ENCODE data around the gene MOAP1. TPM values are rescaled to one million over a fixed set of nuclear protein-coding genes. Genes with fewer than 3 reads are reported as not detected.

MOAP1 gene
- total RNA-seq, 1 donor from 2014 or later = 19.7 TPM

GRCh38 chr14:93220509-93220908, 35.8 kb upstream of the MOAP1 start:
- TF ChIP-seq CTCF (conservative IDR thresholded peaks at IDR 0.05; ENCODE audit: low read depth, low read length) = no peak
- no peak for DNase-seq (ENCODE audit: low read depth)
- no peak overlapping the region for H3K4me3 ChIP-seq (ENCODE audit: low read depth, low read length)

GRCh38 chr14:93219103-93219726, 34.5 kb upstream of the MOAP1 start:
- DNase-seq (ENCODE audit: low read depth) = peak; percentile 22
- H3K4me3 ChIP-seq (ENCODE audit: low read depth, low read length) = no peak overlapping the region
- peak; percentile 85 for TF ChIP-seq CTCF (conservative IDR thresholded peaks at IDR 0.05; ENCODE audit: low read depth, low read length)

- no peak overlapping the region for H3K4me3 ChIP-seq (ENCODE audit: low read depth, low read length)
- no peak for TF ChIP-seq CTCF (conservative IDR thresholded peaks at IDR 0.05; ENCODE audit: low read depth, low read length)
These were observed 29.9 kb upstream of the MOAP1 start for GRCh38 chr14:93214598-93214997.

GRCh38 chr14:93212432-93212831, 27.7 kb upstream of the MOAP1 start:
- no peak overlapping the region for H3K4me3 ChIP-seq (ENCODE audit: low read depth, low read length)
- no peak for DNase-seq (ENCODE audit: low read depth)
- TF ChIP-seq CTCF (conservative IDR thresholded peaks at IDR 0.05; ENCODE audit: low read depth, low read length) = no peak

More at GRCh38 chr14:93214598-93214997, 29.9 kb upstream of the MOAP1 start:
- DNase-seq (ENCODE audit: low read depth) = no peak

- peak overlapping the region; percentile 94 for H3K4me3 ChIP-seq (ENCODE audit: low read depth, low read length)
- no peak for DNase-seq (ENCODE audit: low read depth)
- peak; percentile 48 for TF ChIP-seq CTCF (conservative IDR thresholded peaks at IDR 0.05; ENCODE audit: low read depth, low read length)
These were observed 23.0 kb upstream of the MOAP1 start for GRCh38 chr14:93207468-93208308.

GRCh38 chr14:93206793-93207467, 22.2 kb upstream of the MOAP1 start, which contains the start of the genes GON7 and UBR7:
Gene GON7, minus strand, starts transcription at chr14:93207065. Its CDS starts 28 bp downstream, at chr14:93207037.
Gene UBR7, plus strand, starts transcription at chr14:93207256. Its CDS starts 36 bp downstream, at chr14:93207292.
- peak; percentile 74 for DNase-seq (ENCODE audit: low read depth)
- peak; percentile 41 for TF ChIP-seq CTCF (conservative IDR thresholded peaks at IDR 0.05; ENCODE audit: low read depth, low read length)
- H3K4me3 ChIP-seq (ENCODE audit: low read depth, low read length) = peak within 1 kb of the TSS; percentile 94

All from epithelial cell of proximal tubule (primary cell).